ENCODE data around the gene CCNI2.

DNA sequence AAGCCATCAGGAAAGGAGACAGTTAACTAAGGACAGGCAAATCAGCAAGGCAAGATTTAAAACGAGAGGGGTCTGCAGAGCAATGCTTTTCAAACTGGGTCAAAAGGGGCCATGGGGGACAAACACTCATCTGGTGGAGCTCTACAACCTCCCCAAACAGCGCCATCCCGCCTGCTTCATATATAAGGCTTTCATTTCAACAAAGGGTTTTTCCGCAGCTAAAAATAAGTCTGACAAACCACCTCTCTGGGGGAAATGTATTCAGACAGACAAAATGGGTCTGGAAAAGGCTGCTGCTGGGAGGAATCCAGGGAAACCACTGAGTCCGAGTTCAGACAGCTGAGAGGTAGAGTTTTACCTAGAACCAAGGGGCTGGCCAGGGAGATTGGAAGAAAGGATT lies 38.1 kb downstream of the CCNI2 start:
- no peak for TF ChIP-seq CTCF (IDR thresholded peaks at IDR 0.05)
- no peak for TF ChIP-seq POLR2A (IDR thresholded peaks at IDR 0.05)
